WTC11 (cell line): Measurements from ENCODE around the gene FAF1. TPM values are rescaled to one million over a fixed set of nuclear protein-coding genes. Genes with fewer than 3 reads are reported as not detected.

Source experiments
- ATAC-seq: fragments of 200-7000 bp; cut with Tn5 transposase; 2 replicates; pipeline ENCODE4 v1.10.0; 2021; ENCODE audit warnings: mild to moderate bottlenecking, moderate library complexity
- CTCF ChIA-PET: fragments of 300-600 bp; sonication (Branson Sonifier 250); formaldehyde crosslinking; loops from one replicate; lab custom pipeline; 2021; ENCODE audit warnings: antibody characterized with exemption; lab: Charles Lee
- POLR2A ChIA-PET: fragments of 350-600 bp; sonication (Branson Sonifier 250); formaldehyde crosslinking; loops from one replicate; lab custom pipeline; 2021; ENCODE audit warnings: antibody characterized with exemption; lab: Charles Lee
- DNase-seq: peaks from one replicate; pipeline ENCODE4 v3.0.0; 2021; ENCODE audit warnings: low spot score
- H3K27ac Mint-ChIP-seq: 2 replicates; pipeline ENCODE4 v1.8.0; 2021; ENCODE audit warnings: mixed read lengths
- H3K27me3 Mint-ChIP-seq: 2 replicates; pipeline ENCODE4 v1.8.0; 2021; ENCODE audit warnings: low read depth, mild to moderate bottlenecking, moderate library complexity, mixed read lengths
- H3K36me3 Mint-ChIP-seq: 2 replicates; pipeline ENCODE4 v1.8.0; 2021; ENCODE audit warnings: mixed read lengths
- H3K4me1 Mint-ChIP-seq: 2 replicates; pipeline ENCODE4 v1.8.0; 2022; ENCODE audit warnings: mixed read lengths
- H3K4me3 Mint-ChIP-seq: 2 replicates; pipeline ENCODE4 v1.8.0; 2021; ENCODE audit warnings: mild to moderate bottlenecking, moderate library complexity, mixed read lengths
- H3K9me3 Mint-ChIP-seq: 2 replicates; pipeline ENCODE4 v1.8.0; 2021; ENCODE audit warnings: mixed read lengths
- AFF4 ChIP-seq: sonication (generic); formaldehyde crosslinking; IDR thresholded peaks from 2 replicates; pipeline ENCODE4 v1.8.1; 2023; ENCODE audit warnings: mild to moderate bottlenecking, missing genetic modification reagents, borderline replicate concordance
- ATF3 ChIP-seq: sonication (generic); formaldehyde crosslinking; conservative IDR thresholded peaks from 2 replicates; pipeline ENCODE4 v1.8.1; 2022; ENCODE audit warnings: mild to moderate bottlenecking, missing genetic modification reagents
- CREB1 ChIP-seq: sonication (generic); formaldehyde crosslinking; IDR thresholded peaks from 2 replicates; pipeline ENCODE4 v1.8.0; 2023; ENCODE audit warnings: mild to moderate bottlenecking, missing genetic modification reagents
- CREM ChIP-seq: sonication (generic); formaldehyde crosslinking; IDR thresholded peaks from 2 replicates; pipeline ENCODE4 v1.8.1; 2022; ENCODE audit warnings: mild to moderate bottlenecking, missing genetic modification reagents, moderate library complexity
- ESRRA ChIP-seq: sonication (generic); formaldehyde crosslinking; IDR thresholded peaks from 2 replicates; pipeline ENCODE4 v1.8.1; 2022; ENCODE audit warnings: mild to moderate bottlenecking, missing genetic modification reagents, borderline replicate concordance
- FOXK1 ChIP-seq: sonication (generic); formaldehyde crosslinking; IDR thresholded peaks from 2 replicates; pipeline ENCODE4 v1.8.0; 2022; ENCODE audit warnings: mild to moderate bottlenecking, moderate library complexity, missing genetic modification reagents
- FOXP1 ChIP-seq: sonication (generic); formaldehyde crosslinking; IDR thresholded peaks from 2 replicates; pipeline ENCODE4 v1.8.0; 2022; ENCODE audit warnings: missing genetic modification reagents, mild to moderate bottlenecking, moderate library complexity, borderline replicate concordance
- MYBL2 ChIP-seq: sonication (generic); formaldehyde crosslinking; IDR thresholded peaks from 2 replicates; pipeline ENCODE4 v1.8.1; 2023; ENCODE audit warnings: mild to moderate bottlenecking, moderate library complexity, missing genetic modification reagents
- NFYB ChIP-seq: sonication (generic); formaldehyde crosslinking; conservative IDR thresholded peaks from 2 replicates; pipeline ENCODE4 v1.8.0; 2022; ENCODE audit warnings: low read depth, missing genetic modification reagents
- NR3C1 ChIP-seq: sonication (generic); formaldehyde crosslinking; conservative IDR thresholded peaks from 2 replicates; pipeline ENCODE4 v1.8.1; 2023; ENCODE audit warnings: low read depth, mild to moderate bottlenecking, missing genetic modification reagents
- OVOL2 ChIP-seq: fragments of 250-450 bp; sonication (Bioruptor Pico); IDR thresholded peaks from 2 replicates; pipeline ENCODE4 v1.9.0; 2021; ENCODE audit warnings: mild to moderate bottlenecking, borderline replicate concordance
- PRRX2 ChIP-seq: fragments of 250-450 bp; sonication (Bioruptor Pico); IDR thresholded peaks from 2 replicates; pipeline ENCODE4 v1.8.0; 2021; ENCODE audit warnings: mild to moderate bottlenecking
- TCF7 ChIP-seq: sonication (generic); formaldehyde crosslinking; IDR thresholded peaks from 2 replicates; pipeline ENCODE4 v1.8.0; 2022; ENCODE audit warnings: mild to moderate bottlenecking, low read depth, missing genetic modification reagents, moderate library complexity
- TP53 ChIP-seq: sonication (generic); formaldehyde crosslinking; IDR thresholded peaks from 2 replicates; pipeline ENCODE4 v1.8.1; 2023; ENCODE audit warnings: mild to moderate bottlenecking, missing genetic modification reagents
- ZNF121 ChIP-seq: sonication (generic); formaldehyde crosslinking; IDR thresholded peaks from 2 replicates; pipeline ENCODE4 v1.8.0; 2023; ENCODE audit warnings: missing genetic modification reagents
- ZNF317 ChIP-seq: sonication (generic); formaldehyde crosslinking; IDR thresholded peaks from 2 replicates; pipeline ENCODE4 v1.8.1; 2023; ENCODE audit warnings: low read depth, mild to moderate bottlenecking, moderate library complexity, missing genetic modification reagents, borderline replicate concordance
- ZNF671 ChIP-seq: fragments of 250-450 bp; sonication (Bioruptor Pico); IDR thresholded peaks from 2 replicates; pipeline ENCODE4 v1.8.0; 2021; ENCODE audit warnings: mild to moderate bottlenecking
- ZSCAN18 ChIP-seq: fragments of 250-450 bp; sonication (Bioruptor Pico); IDR thresholded peaks from 2 replicates; pipeline ENCODE4 v2.1.2; 2022; ENCODE audit warnings: mild to moderate bottlenecking, moderate library complexity
- total RNA-seq: library from RNA; stranded (reverse); gene quantifications from 3 replicates; pipeline ENCODE4 v1.2.3, GENCODE V29; 2021
- TF ChIP-seq, protein P1 (sequence below): fragments of 250-450 bp; sonication (Bioruptor Pico); IDR thresholded peaks from 2 replicates; pipeline ENCODE4 v1.9.0; 2021; ENCODE audit warnings: moderate library complexity, mild to moderate bottlenecking, inconsistent platforms, borderline replicate concordance
- TF ChIP-seq, protein P2 (sequence below): sonication (generic); formaldehyde crosslinking; IDR thresholded peaks from 2 replicates; pipeline ENCODE4 v1.8.1; 2022; ENCODE audit warnings: low read depth, missing genetic modification reagents, borderline replicate concordance
- TF ChIP-seq, protein P3 (sequence below): fragments of 250-450 bp; sonication (Bioruptor Pico); IDR thresholded peaks from 2 replicates; pipeline ENCODE4 v1.9.0; 2021; ENCODE audit warnings: mild to moderate bottlenecking

Gene FAF1
- total RNA-seq, 1 experiment from 2014 or later = 53.5 TPM

DNA sequence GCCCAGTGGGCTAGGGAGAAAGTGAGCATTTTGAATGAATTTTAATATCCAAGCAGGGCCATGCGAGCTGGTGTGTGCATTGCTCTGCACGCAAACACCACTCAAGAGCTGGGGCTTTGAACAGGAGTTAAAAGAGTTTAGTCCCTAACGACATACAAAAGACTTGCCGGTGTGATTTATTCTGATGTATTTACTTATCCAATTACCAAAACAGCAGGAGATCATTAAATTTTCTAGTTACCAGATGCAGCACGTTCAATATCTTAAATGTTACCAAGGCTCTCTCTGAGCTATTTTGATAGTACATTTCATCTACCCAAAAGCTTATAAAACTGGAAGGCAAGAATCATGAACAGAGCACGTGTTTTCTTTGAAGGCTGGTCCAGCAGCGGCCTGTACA lies 506.8 kb downstream of the FAF1 start (continued):
- TF ChIP-seq, protein P1, sequence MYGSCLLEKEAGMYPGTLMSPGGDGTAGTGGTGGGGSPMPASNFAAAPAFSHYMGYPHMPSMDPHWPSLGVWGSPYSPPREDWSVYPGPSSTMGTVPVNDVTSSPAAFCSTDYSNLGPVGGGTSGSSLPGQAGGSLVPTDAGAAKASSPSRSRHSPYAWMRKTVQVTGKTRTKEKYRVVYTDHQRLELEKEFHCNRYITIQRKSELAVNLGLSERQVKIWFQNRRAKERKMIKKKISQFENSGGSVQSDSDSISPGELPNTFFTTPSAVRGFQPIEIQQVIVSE (CRISPR knock-in tag) = no peak
- TF ChIP-seq AFF4 = no peak
- TF ChIP-seq FOXK1 (CRISPR knock-in tag) = no peak
- no peak for TF ChIP-seq ZSCAN18
- no peak for TF ChIP-seq ATF3 (CRISPR knock-in tag)
- TF ChIP-seq, protein P2, sequence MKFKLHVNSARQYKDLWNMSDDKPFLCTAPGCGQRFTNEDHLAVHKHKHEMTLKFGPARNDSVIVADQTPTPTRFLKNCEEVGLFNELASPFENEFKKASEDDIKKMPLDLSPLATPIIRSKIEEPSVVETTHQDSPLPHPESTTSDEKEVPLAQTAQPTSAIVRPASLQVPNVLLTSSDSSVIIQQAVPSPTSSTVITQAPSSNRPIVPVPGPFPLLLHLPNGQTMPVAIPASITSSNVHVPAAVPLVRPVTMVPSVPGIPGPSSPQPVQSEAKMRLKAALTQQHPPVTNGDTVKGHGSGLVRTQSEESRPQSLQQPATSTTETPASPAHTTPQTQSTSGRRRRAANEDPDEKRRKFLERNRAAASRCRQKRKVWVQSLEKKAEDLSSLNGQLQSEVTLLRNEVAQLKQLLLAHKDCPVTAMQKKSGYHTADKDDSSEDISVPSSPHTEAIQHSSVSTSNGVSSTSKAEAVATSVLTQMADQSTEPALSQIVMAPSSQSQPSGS (CRISPR knock-in tag) = no peak
- TF ChIP-seq ZNF317 (CRISPR knock-in tag) = no peak
- no peak for TF ChIP-seq NR3C1

- TF ChIP-seq CREM (CRISPR knock-in tag) = no peak
- TF ChIP-seq ZNF671 (CRISPR knock-in tag) = no peak
- no peak for TF ChIP-seq CREB1 (CRISPR knock-in tag)
- no peak for TF ChIP-seq MYBL2 (CRISPR knock-in tag)
- TF ChIP-seq ESRRA (CRISPR knock-in tag) = no peak
- no peak for TF ChIP-seq NR3C1
- TF ChIP-seq TCF7 = no peak
- TF ChIP-seq, protein P3, sequence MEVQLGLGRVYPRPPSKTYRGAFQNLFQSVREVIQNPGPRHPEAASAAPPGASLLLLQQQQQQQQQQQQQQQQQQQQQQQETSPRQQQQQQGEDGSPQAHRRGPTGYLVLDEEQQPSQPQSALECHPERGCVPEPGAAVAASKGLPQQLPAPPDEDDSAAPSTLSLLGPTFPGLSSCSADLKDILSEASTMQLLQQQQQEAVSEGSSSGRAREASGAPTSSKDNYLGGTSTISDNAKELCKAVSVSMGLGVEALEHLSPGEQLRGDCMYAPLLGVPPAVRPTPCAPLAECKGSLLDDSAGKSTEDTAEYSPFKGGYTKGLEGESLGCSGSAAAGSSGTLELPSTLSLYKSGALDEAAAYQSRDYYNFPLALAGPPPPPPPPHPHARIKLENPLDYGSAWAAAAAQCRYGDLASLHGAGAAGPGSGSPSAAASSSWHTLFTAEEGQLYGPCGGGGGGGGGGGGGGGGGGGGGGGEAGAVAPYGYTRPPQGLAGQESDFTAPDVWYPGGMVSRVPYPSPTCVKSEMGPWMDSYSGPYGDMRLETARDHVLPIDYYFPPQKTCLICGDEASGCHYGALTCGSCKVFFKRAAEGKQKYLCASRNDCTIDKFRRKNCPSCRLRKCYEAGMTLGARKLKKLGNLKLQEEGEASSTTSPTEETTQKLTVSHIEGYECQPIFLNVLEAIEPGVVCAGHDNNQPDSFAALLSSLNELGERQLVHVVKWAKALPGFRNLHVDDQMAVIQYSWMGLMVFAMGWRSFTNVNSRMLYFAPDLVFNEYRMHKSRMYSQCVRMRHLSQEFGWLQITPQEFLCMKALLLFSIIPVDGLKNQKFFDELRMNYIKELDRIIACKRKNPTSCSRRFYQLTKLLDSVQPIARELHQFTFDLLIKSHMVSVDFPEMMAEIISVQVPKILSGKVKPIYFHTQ (CRISPR knock-in tag) = no peak
- TF ChIP-seq OVOL2 (CRISPR knock-in tag) = no peak
- TF ChIP-seq, protein P1 (CRISPR knock-in tag) = no peak
- no peak for TF ChIP-seq NFYB (CRISPR knock-in tag)
- TF ChIP-seq ZNF121 (CRISPR knock-in tag) = no peak
- TF ChIP-seq TP53 (CRISPR knock-in tag) = no peak
- no peak for TF ChIP-seq FOXP1 (CRISPR knock-in tag)
- no peak for TF ChIP-seq PRRX2
- Mint-ChIP-seq H3K36me3 (no peaks in the 10 kb centered on the region), H3K27ac (no peak overlapping the region), H3K4me1 (peaks cover 14% of the 10 kb centered on the region), H3K4me3 (no peak overlapping the region), H3K27me3 (peaks cover 7% of the 10 kb centered on the region; the same call in 1 of the 2 replicates), H3K9me3 (no peaks in the 10 kb centered on the region)
- ATAC-seq (no peak), DNase-seq (no peak)
- POLR2A ChIA-PET = no interaction called here
- CTCF ChIA-PET = no interaction called here
Measured at GRCh38 chr1:50452700-50453099, 507.4 kb downstream of the FAF1 start.
